GM21529 (cell line): ENCODE data around the gene GRIN3B.

Experiments used
- ATAC-seq: cut with Tn5 transposase; IDR thresholded peaks from one replicate; pipeline ENCODE4 v1.9.1; 2021; ENCODE audit not compliant: unreplicated experiment

The GRIN3B gene

GRCh38 chr19:1055886-1056620 lies 55.8 kb downstream of the GRIN3B start:
- ATAC-seq, result no peak

GRCh38 chr19:1057176-1057855 lies 57.1 kb downstream of the GRIN3B start:
- ATAC-seq, result no peak

GRCh38 chr19:1058112-1058511 lies 57.9 kb downstream of the GRIN3B start:
- no peak for ATAC-seq
